GM20431 (cell line): ENCODE measurements around the gene FAM114A2.

Source experiments
- in situ Hi-C: fragments of 300-500 bp; cut with MseI, MboI; formaldehyde crosslinking; loops from one replicate; pipeline ENCODE4 v1.15.0; 2020; ENCODE audit warnings: low sequenced_read_pairs; ENCODE audit not compliant: unreplicated experiment

Gene FAM114A2

DNA sequence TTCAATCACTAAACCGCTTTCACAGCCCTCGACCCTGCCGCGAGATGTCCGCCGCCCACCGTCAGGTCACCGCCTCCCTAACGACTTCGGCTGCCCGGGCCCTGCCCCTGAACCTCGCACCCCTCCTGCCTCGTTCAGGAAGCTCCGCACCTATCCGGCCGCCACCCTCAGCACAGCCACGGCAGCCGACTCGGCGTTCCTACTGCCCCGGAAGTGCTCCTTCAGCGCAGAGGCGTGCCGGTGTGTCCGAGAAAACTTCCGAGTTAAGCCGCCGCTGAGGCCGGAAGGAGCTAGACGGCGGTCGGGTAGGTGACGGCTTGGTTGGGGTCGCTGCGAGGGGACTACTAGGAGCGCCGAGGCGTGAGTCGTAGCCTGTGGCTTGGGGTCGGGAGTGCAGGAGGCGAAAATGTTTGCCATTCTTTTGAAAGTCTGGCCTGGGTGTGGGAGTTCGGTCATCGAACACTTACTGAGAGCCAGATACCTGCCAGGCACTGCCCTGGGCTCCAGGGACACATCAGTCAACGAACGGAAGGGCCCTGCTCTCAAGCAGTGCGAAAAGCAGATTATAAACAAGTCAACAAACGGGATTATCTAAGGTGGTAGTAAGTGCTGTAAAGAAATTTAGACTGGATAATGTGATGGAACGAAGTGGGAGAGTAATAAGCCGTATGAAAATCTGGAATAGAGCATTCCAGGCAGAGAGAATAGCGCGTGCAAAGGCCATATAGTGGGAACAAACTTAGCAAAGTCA, at the start of gene FAM114A2, which contains the start of gene MFAP3:
TSS of gene FAM114A2 (minus strand) at position 204 of the 751 bp plus-strand sequence. CDS start 3,957 bp downstream, outside the sequence.
TSS of gene MFAP3 (plus strand) at position 261 of the 751 bp plus-strand sequence. CDS start 10,756 bp downstream, outside the sequence.
- in situ Hi-C loops: no loop called here

DNA sequence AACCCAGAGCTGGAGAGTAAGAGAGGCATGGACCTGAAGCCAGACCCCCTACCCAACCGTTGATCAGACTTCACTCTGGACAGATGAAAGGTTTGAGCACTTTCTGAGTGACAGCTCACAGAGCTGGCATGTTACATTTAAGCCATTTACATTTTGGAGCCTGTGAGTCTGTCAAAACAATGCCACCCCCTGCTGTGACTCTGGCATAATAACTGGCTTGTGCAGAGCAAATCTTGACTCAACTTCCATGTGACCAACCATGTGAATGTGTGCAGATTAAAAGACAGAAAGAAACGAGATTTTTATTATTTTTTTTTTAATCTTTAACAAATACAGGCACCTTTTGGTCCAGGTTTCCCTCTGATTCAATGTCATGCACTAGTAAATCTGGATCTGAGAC, 48.5 kb upstream of the FAM114A2 start:
- in situ Hi-C loops: loop anchor here (10.0 kb wide), 1 partner anchor 318 kb away; no protein-coding TSS in a partner anchor

DNA sequence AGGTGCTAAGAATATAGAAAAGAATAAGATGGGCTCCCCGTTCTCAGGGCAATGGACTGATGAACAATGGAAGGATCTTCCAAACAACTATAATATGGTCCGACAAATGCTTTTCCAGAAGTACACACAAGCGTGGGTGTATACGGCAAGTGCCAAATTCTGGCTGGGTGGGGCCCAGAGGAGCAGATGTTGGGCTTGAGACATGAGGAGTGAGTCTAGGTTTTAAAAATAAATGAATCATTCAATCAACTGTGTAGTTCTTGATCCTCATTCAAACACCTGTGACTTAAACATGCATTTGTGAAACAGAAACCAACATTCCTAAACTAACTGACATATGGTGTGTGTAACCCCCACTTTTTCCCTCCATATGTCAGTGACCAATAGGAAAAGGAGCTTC, 47.9 kb upstream of the FAM114A2 start:
- in situ Hi-C loops: loop anchor here (10.0 kb wide), 1 partner anchor 318 kb away; no protein-coding TSS in a partner anchor

DNA sequence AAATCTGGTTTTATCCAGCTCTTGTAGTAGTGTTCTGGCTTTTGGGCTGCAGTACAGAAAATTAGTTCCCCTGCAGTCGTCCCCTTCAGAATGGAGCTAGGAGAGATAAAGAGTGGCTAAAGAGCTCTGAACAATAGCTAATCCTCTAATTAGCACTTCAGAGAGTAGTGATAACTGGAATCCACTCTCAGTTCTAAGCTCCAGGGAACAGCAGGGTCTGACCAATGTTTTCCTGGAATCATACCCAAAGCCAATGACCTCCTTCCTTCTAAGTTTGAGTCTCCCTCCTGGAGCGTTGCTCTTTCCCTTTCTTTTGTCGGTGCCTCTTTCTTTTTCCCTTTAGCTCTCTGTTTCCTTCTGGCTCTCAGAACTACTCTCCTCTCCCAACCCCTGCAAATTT, 47.4 kb upstream of the FAM114A2 start:
- in situ Hi-C loops: loop anchor here (10.0 kb wide), 1 partner anchor 319 kb away; no protein-coding TSS in a partner anchor

DNA sequence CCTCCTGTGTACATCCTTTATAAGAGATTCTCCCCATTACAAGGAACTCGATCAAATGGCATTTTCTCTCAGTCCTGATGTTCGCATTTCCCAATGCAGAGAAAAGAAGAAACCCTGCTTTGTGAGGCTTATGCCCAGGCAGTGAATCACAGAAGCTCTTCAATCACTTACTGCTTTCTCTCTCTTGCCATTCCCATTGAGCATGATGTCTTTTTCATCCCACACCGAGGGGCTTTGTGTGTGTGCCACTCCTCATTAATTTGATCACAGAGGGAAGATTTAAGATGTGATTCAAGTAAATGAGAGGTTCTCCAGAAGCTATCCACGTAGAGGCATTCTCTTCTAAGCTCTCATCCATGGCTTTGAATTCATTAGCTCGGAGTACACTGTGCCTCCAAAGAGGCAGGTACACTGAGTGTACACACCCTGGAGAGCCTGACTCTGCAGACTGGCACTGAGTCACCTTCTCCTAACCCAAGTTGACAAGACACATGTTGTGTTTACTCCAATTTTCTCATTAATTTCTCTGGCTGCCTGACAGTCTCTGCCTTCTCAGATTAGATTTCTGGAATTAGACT, 45.4 kb upstream of the FAM114A2 start:
- in situ Hi-C loops: loop anchor here (10.0 kb wide), 1 partner anchor 321 kb away; no protein-coding TSS in a partner anchor

DNA sequence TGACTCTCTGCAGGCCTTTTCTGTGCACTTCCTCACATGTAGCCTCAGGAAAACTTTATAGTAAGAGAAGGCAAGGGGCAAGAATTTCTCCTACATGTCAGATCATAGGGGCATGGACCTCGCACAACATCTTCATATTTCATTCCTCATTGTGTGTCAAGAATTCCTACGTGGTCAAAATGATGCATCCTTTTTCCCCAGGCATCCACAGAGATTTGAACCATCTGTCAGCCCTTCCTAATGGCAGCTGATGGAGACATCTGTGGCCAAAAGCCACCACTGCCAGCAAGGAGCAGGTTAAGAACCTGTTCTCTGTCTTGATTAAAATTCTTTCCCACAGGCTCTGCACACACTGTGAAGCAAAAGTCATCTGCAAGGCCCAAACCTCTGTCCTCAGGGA, 42.5 kb upstream of the FAM114A2 start:
- in situ Hi-C loops: loop anchor here (10.0 kb wide), 1 partner anchor 324 kb away; no protein-coding TSS in a partner anchor

DNA sequence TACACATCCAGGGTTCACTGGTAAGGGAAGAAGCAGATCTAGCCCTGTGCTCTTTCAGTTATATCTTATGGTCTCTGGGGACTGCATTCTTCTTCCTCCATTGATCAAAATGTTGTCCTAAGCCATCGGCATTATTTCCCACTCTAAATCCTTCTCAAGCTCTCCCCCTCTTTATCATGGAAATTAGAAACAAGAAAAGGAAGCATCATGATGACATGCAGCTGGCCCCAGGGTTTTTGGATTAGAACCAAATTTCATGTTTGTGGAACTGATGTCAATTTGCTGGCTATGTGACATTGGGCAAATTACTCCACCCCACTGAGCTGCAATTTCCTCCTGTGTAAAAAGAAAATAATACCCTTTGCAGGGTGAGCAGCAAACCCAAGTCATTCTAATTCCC, 39.6 kb upstream of the FAM114A2 start:
- in situ Hi-C loops: loop anchor here (10.0 kb wide), 1 partner anchor 107 kb away; no protein-coding TSS in a partner anchor

DNA sequence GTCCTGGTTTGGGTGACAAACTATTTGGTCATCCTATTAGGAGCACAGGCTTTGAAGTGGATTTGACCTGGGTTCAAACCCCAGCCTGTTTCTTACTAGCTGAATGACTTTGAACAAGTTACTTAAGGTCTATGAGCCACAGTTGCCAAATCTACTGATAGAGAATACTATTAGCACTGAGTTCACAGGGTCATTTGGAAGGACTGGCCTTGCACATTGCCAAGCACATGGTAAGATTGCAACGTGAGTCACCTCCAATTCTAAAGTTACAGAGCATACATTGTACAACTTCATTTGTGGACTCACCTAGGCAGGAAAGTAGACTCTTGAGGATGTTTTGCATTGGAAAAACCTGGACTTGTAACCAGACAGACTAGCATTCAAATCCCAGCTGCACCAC, 39.0 kb upstream of the FAM114A2 start:
- in situ Hi-C loops: loop anchor here (10.0 kb wide), 1 partner anchor 107 kb away; no protein-coding TSS in a partner anchor

DNA sequence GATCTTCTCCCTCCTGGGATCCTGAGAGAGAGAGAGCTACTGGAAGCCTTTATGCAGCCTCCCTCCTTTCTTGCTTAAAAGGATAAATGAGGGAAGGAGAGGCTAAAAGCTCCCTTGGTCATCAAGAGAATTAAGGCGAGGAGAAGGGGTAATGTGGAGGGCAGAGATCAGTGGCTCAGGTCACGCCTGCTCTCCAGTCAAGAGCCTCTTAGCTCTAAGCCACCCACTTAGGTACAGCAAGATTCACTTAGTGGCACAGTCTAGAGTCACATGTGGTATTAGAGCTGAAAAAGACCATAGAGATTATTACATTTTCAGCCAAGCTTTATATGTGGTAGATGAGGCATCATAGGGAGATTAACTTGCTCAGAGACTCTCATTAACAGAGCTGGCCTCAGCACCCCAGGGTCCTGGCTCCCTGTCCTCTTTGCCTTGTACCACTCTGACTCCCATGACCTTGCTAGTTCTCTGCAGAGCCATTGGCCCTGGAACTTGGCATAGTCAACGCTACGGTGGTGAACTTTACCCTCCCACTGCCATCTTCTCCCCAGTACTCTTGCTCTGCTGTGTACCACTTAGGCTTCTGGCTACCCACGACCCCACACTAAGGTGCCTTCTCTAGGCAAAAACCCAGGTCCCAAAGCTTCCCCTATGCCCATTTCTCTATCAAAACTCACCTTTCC, 37.7 kb upstream of the FAM114A2 start:
- in situ Hi-C loops: loop anchor here (10.0 kb wide), 1 partner anchor 108 kb away; no protein-coding TSS in a partner anchor

DNA sequence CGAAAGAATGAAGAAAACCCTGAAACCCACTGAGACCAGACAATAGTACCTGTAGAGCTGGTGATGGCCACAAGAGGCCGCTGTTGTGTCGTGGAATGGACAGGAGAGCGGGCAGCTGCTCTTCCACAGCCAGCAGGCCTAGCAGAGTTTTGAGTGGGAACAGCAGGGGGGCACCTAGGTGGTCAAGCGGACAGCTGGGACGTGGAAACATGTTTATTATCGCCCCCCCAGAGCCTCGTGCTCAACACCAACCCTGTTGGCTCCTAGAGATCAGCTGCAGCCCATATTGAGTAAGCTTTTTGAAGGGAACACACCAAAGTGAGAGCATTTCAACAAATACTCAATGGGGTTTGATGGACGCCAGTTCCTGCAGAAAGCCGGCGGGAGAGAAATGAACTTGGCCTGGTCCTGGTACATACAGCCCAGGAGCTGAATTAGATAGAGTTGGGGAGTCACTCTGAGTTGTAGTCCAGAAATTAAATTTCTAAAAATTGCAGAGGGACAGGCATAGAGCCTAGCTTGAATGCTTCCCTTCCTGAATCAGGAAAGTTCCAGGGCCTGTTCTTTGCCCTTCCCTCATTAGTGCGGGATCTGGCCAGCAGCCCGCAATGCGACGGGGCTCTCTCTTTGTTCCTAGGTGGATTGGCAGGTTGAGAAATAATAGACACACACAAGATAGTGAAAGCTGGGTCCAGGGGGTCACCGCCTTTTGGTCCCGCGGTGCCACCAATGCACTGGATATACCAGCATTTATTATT, 33.9 kb upstream of the FAM114A2 start:
- in situ Hi-C loops: loop anchor here (10.0 kb wide), 1 partner anchor 112 kb away; no protein-coding TSS in a partner anchor

DNA sequence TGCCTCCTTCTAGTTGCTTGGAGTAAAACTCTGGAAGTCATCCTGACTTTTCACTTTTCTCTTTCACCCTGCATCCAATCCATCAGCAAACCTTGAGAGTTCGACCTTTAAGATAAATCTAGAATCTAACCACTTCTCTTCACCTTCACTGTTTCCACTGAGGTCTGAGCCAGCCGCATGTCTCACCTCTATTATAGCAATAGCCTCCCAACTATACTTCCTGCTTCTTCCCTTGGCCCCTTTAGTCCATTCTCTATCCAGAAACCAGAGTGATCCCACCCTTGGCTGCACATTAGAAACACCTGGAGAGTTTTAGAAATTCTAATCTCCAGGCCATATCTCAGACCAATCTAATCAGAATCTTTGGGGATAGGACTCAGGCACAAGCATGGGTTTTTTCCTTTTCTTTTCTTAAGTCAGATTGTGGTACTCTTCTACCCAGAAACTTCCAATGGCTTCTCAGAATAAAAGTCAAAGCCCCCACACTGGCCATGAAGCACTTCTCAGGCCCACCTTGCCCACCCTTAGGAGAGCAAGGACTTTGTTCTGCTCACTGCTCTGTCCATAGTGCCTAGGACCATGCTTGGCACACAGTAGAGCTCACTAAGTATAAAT, 33.2 kb upstream of the FAM114A2 start:
- in situ Hi-C loops: loop anchor here (10.0 kb wide), 1 partner anchor 113 kb away; no protein-coding TSS in a partner anchor

DNA sequence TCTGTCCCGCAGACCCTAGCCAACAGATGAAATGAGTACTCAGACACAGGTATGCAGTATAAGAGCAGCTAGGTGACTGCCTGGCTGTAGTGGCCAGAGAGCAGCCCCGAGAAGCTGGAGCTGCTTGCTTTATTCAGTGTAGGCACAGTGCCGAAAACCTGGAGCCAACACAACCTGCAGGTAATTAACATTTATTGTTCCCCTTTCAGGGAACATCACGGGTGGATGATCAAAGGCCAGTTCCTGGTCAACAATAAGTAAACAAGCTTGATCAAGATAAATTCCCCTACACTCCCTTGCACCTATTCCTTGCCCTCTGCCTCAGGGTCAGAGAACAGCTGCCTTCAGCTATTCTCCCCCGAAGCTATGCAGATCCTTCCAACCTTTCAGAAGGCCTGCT, 31.1 kb upstream of the FAM114A2 start:
- in situ Hi-C loops: loop anchor here (10.0 kb wide), 1 partner anchor 115 kb away; no protein-coding TSS in a partner anchor

DNA sequence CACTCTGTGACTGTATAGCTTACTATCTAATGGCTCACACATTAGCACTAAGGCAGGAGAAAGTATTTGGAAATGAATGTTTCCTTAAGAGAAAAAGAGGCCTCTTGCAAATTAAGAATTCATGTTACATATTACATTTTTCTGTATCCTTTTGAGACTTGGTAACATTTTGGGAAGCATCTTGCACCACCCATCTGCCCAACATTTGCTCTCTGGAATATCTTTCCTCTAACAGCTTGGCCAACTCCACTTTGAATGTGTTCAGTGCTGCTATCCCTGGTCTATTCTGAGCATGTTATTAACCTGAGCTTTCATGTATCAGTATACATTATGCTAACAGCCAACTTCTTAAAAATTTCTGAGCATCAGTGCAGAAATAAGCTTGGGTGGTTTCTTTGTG, 27.3 kb upstream of the FAM114A2 start:
- in situ Hi-C loops: no loop called here

DNA sequence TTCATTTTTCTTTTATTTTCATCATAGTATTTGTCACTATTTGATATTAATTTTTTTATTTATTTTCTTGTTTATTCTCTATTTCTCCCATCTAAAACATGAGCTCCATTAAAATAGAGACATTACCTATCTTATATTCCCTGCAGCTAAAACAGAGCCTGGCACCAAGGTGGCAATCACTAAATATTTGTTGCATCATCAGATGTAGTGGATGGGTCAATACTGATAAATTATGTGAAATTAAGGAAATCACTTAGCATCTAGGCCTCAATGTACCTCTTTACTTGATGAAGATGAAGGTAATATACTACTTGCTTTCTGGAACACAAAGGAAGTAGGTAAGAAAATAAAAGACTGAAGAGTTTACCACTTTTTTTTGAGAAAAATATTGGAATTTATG, 24.7 kb upstream of the FAM114A2 start:
- in situ Hi-C loops: no loop called here

DNA sequence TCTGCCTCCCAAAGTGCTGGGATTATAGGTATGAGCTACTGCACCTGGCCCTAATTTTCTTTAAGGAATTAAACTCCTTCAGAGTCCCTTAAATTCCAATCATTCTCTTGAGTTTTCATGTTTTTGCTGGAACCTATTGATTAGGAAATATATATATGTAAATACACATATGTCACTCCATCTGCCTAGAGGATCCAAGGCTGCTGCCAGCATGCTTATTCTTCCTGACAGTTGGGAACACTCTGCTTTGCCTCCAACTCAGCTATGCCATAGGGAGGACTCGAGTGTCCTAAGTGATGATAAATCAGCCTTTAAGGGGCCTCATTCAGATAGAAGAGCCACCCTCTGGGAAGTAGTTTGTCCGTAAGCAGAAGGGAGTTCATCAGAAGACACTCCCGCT, 21.9 kb upstream of the FAM114A2 start:
- in situ Hi-C loops: no loop called here

DNA sequence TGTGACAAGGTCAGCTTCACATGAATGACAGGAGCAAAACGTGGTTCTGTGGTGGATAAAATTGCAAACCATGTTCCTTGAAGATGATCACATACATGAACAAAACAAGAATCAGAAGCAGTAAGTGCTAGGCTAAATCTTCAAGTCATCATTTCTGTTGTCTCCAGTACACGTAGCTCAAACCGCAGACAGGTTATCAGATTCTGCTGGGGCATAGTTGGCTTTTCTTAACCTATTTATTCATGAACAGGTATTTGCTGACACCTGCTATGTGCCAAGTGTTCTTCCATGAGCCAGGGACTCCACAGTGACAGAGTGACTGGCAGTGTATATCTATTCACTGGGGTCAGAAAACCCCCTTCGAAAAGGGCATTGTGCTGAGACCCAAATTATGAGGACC, 20.9 kb upstream of the FAM114A2 start:
- in situ Hi-C loops: no loop called here

DNA sequence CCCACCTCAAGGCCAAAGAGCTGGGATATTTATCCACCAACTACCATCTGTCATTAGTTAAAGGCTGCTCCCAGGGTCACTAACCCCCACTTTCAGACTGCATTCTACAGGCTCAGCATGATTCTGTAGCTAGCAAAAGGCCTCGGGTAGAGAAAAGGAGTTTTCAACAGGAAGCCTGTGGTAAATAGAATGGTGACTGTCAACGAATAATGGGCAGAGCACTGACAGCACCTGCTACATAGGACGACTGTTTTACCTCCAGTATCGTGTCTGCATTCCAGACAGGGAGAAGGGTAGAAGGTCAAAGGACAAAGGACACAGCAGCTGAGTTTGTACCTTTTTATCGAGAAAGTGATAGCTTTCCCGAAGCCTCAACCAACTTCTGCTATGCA, 20.3 kb upstream of the FAM114A2 start:
- in situ Hi-C loops: no loop called here

DNA sequence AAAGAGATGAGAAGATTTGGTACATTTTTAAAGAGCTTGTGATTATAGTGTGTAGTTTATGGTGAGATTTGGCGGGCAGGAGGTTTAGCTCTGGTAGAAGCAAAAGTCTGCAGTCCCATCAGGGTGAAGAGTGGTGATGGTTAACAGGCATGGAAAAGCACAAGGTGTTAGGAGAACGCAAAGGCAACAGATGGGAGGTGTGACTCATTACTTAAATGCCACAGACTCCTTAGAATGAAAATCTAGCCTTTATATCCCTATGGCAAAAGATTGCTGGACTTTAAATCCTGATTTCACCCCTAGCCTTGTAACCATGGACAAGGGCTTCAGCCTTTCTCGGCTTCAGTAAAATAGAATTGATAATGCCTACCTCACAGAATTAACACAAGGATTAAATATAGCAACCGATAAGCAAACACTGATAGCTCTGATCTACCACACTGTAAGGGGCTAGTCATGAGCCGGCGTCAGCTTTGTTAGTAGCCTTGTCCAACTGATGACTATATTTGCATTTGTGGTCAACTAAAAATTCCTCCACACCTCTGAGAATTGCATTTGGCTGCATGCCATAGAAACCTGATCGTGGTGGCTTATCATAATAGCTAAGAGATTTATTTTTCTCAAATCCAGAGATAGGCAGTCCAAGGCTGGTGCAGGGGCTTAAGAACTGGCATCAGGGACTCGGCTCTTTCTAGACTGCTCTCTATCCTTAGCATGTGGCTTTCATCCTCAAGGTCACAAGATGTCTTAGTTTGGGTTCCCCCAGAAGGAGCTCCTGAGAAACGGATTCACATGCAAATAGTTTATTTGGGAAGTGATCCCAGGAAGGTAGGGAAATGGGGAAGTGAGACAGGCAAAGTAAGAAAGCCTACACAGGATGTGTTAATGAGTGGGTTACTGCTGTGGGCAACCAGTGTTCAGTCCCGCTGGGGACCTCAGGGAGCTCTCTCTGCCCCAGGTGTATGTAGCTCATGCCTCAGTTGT, 19.6 kb upstream of the FAM114A2 start:
- in situ Hi-C loops: no loop called here
